Measurements from ENCODE around the gene CREB3L4.
"Not testable (repeated sequence)": the region's sequence is repeated elsewhere in the genome, so short reads cannot be mapped to it uniquely, and the experiment has no call there.

The CREB3L4 gene

DNA sequence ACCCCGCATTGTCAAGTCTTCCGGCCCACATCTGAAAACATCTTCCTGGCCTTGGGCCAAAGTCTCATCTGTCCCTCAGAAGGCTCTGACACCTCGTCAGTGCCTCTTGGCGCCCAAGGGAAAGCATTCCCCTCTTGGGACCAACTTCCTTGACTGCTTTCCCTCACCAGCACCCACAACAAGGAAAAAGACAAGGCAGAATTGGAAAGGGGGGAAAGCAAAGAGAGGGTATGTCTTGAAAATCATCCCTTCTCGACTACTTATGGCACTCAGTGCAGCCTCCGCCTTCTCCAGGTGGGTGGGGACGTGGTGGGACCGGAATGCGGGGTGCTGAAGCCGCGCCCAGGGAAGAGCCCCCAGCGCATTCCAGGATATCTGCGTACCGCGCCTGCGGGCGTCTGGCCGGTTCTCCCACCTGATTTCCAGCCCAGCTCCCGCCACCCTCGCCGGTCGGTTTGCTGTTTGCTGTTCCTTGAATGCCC is 3.8 kb upstream of the CREB3L4 start:
- Histone ChIP-seq H3K4me3 (ENCODE audit: low read length) (peak overlapping the region; percentile 89), H3K4me2 (ENCODE audit: low read length) (peak overlapping the region; percentile 93), H3K9ac (ENCODE audit: low read depth, low read length) (peak overlapping the region; percentile 92), H3K9me3 (replicated peaks; ENCODE audit: low read length) (no peaks in the 10 kb centered on the region), H3K36me3 (ENCODE audit: insufficient read depth, low read length) (peaks cover 11% of the 10 kb centered on the region), H3K27me3 (ENCODE audit: control insufficient read depth, insufficient read depth, low read length) (no peaks in the 10 kb centered on the region), H3K4me1 (ENCODE audit: control insufficient read depth, insufficient read depth, low read length) (peaks cover 45% of the 10 kb centered on the region)

DNA sequence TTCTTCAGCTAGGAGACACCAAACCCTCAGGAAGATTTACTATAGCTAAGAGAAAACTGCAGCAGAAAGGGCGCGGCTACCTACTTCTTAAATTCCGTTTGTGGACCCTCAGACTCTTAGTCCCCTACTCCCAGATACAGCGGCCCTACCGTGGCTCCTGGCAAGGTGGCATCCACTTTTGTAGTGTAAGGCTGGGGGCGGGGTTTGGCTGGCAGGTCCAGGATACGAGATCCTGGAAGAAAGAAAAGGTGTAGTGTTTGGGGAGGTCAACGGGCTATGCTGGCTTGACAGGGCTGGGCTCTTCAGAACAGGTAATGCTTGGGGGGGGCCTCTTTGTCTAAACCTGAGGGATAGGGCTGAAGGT is 280 bp downstream of the CREB3L4 start:
- Histone ChIP-seq H3K9ac (ENCODE audit: low read depth, low read length) (peak overlapping the region; percentile 66), H3K4me3 (ENCODE audit: low read length) (peak overlapping the region; percentile 79), H3K4me1 (ENCODE audit: control insufficient read depth, insufficient read depth, low read length) (peaks cover 25% of the 10 kb centered on the region)

DNA sequence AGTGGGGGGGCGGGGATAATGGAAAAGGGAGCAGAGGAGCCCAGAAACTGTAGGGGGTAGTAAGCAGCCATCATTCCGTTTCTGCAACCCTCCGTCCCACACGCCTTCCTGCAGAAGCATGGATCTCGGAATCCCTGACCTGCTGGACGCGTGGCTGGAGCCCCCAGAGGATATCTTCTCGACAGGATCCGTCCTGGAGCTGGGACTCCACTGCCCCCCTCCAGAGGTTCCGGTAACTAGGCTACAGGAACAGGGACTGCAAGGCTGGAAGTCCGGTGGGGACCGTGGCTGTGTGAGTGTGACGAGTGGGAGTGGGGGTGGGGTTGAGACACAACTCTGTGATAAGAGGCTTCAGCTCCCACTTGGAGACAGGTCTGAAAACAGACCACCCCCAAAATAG is 706 bp downstream of the CREB3L4 start:
- Histone ChIP-seq H3K4me3 (ENCODE audit: low read length) (peak overlapping the region; percentile 79), H3K27me3 (ENCODE audit: control insufficient read depth, insufficient read depth, low read length) (no peaks in the 10 kb centered on the region), H3K36me3 (ENCODE audit: insufficient read depth, low read length) (peaks cover 4% of the 10 kb centered on the region), H3K4me1 (ENCODE audit: control insufficient read depth, insufficient read depth, low read length) (peaks cover 24% of the 10 kb centered on the region), H3K4me2 (ENCODE audit: low read length) (peak overlapping the region; percentile 86), H3K9me3 (replicated peaks; ENCODE audit: low read length) (no peaks in the 10 kb centered on the region), H3K9ac (ENCODE audit: low read depth, low read length) (peak overlapping the region; percentile 66)

More for the DNA sequence above, 280 bp downstream of the CREB3L4 start:
- no peaks in the 10 kb centered on the region for H3K9me3 ChIP-seq (replicated peaks; ENCODE audit: low read length)
- H3K4me2 ChIP-seq (ENCODE audit: low read length), result peak overlapping the region; percentile 86
- no peaks in the 10 kb centered on the region for H3K27me3 ChIP-seq (ENCODE audit: control insufficient read depth, insufficient read depth, low read length)
- peaks cover 3% of the 10 kb centered on the region for H3K36me3 ChIP-seq (ENCODE audit: insufficient read depth, low read length)

DNA sequence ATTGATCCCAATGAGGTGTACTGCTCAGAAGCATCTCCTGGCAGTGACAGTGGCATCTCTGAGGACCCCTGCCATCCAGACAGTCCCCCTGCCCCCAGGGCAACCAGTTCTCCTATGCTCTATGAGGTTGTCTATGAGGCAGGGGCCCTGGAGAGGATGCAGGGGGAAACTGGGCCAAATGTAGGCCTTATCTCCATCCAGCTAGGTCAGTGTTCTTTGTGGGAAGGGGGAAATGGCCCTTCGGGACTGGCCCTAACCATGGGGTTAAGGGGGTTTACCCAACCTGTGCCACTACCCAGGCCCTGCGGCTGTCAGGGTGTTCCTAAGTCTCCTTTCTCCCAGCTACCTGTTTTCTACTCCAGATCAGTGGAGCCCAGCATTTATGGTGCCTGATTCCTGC is 1.3 kb downstream of the CREB3L4 start:
- H3K27me3 ChIP-seq (ENCODE audit: control insufficient read depth, insufficient read depth, low read length), result no peaks in the 10 kb centered on the region
- H3K9ac ChIP-seq (ENCODE audit: low read depth, low read length), result no peak overlapping the region
- H3K4me3 ChIP-seq (ENCODE audit: low read length), result no peak overlapping the region
- peak overlapping the region; percentile 86 for H3K4me2 ChIP-seq (ENCODE audit: low read length)
- H3K4me1 ChIP-seq (ENCODE audit: control insufficient read depth, insufficient read depth, low read length), result peaks cover 21% of the 10 kb centered on the region
- no peaks in the 10 kb centered on the region for H3K9me3 ChIP-seq (replicated peaks; ENCODE audit: low read length)
- peaks cover 10% of the 10 kb centered on the region for H3K36me3 ChIP-seq (ENCODE audit: insufficient read depth, low read length)

DNA sequence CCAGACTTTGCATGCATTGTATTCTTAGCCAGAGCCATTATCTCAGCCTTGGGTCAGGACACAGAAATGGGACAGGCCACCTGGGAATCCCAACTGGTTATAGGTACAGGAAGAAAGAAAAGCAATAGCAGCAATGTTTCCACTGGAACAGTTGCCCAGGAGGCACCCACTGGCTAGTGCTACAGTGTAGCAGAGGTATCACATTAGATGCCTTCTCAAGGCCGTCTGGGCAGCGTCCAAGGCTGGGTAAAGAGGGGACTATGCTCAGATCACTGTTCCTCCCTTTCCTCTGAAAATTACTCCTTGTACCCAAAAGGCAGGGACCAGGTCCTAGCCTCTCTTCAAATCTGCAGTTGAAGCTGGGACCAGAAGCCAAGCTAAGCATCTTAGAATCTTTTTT is 2.6 kb downstream of the CREB3L4 start:
- Histone ChIP-seq H3K4me3 (ENCODE audit: low read length) (no peak overlapping the region), H3K36me3 (ENCODE audit: insufficient read depth, low read length) (peaks cover 21% of the 10 kb centered on the region), H3K9ac (ENCODE audit: low read depth, low read length) (no peak overlapping the region), H3K4me2 (ENCODE audit: low read length) (no peak overlapping the region), H3K4me1 (ENCODE audit: control insufficient read depth, insufficient read depth, low read length) (peaks cover 16% of the 10 kb centered on the region), H3K27me3 (ENCODE audit: control insufficient read depth, insufficient read depth, low read length) (no peaks in the 10 kb centered on the region), H3K9me3 (replicated peaks; ENCODE audit: low read length) (no peaks in the 10 kb centered on the region)

DNA sequence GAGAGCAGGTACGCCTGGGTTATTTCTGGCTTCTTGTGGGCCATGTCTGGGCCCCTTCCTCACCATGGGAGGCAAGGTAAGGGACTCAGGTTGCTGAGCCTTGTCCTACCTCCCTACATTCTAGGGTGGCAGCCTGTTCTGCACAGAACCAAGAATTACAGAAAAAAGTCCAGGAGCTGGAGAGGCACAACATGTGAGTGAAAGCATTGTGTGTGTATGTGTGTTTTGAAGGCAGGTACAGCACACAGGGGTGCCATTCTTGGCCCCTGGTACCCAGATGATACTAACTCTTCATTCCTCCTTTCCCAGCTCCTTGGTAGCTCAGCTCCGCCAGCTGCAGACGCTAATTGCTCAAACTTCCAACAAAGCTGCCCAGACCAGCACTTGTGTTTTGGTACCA is 5.4 kb downstream of the CREB3L4 start:
- peaks cover 26% of the 10 kb centered on the region for H3K36me3 ChIP-seq (ENCODE audit: insufficient read depth, low read length)
- H3K9me3 ChIP-seq (replicated peaks; ENCODE audit: low read length), result no peaks in the 10 kb centered on the region
- H3K27me3 ChIP-seq (ENCODE audit: control insufficient read depth, insufficient read depth, low read length), result no peaks in the 10 kb centered on the region
- peaks cover 17% of the 10 kb centered on the region for H3K4me1 ChIP-seq (ENCODE audit: control insufficient read depth, insufficient read depth, low read length)
- no peak overlapping the region for H3K4me3 ChIP-seq (ENCODE audit: low read length)
- H3K9ac ChIP-seq (ENCODE audit: low read depth, low read length), result no peak overlapping the region
- no peak overlapping the region for H3K4me2 ChIP-seq (ENCODE audit: low read length)

DNA sequence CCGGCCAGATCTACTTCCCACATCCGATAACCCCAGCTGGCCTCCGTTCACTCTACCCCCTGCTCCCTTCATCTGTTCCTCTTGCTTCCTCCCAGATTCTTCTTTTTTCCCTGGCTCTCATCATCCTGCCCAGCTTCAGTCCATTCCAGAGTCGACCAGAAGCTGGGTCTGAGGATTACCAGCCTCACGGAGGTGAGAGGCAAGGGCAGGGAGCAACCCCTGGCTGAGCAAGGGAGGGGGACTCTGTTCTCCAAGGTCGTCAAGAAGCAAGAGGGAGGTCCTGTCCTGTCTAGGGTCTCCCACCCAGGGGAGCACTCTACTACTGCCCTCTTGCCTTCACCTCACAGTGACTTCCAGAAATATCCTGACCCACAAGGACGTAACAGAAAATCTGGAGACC is 5.8 kb downstream of the CREB3L4 start:
- no peak overlapping the region for H3K4me2 ChIP-seq (ENCODE audit: low read length)
- H3K4me3 ChIP-seq (ENCODE audit: low read length), result no peak overlapping the region
- H3K9ac ChIP-seq (ENCODE audit: low read depth, low read length), result no peak overlapping the region
- peaks cover 26% of the 10 kb centered on the region for H3K36me3 ChIP-seq (ENCODE audit: insufficient read depth, low read length)
- H3K27me3 ChIP-seq (ENCODE audit: control insufficient read depth, insufficient read depth, low read length), result no peaks in the 10 kb centered on the region
- H3K9me3 ChIP-seq (replicated peaks; ENCODE audit: low read length), result no peaks in the 10 kb centered on the region
- peaks cover 15% of the 10 kb centered on the region for H3K4me1 ChIP-seq (ENCODE audit: control insufficient read depth, insufficient read depth, low read length)

DNA sequence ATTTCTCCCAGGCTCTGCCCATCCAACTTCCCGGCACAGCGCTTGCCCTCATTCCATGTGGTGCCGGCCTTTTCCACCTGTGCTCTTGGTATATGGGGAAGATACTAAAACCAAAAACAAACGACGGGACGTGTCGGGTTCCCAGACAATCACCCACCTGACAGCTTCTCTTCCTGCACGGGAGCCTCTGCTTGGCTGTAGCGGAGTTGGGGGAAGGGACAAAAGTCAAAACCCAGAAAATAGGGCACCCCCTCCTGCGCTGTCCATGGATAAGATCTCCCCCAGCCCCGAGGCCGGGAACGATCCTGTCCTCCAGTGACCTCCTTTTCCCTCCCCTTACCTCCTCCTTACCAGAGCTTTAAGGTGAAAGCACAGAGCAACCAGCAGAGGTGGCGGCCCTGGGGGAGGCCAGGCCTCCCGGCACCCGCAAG is 9.1 kb downstream of the CREB3L4 start:
- Histone ChIP-seq H3K27me3 (ENCODE audit: control insufficient read depth, insufficient read depth, low read length) (no peaks in the 10 kb centered on the region), H3K9me3 (replicated peaks; ENCODE audit: low read length) (no peaks in the 10 kb centered on the region), H3K4me3 (ENCODE audit: low read length) (peak overlapping the region; percentile 87), H3K4me1 (ENCODE audit: control insufficient read depth, insufficient read depth, low read length) (peaks cover 15% of the 10 kb centered on the region), H3K9ac (ENCODE audit: low read depth, low read length) (peak overlapping the region; percentile 92), H3K36me3 (ENCODE audit: insufficient read depth, low read length) (peaks cover 39% of the 10 kb centered on the region), H3K4me2 (ENCODE audit: low read length) (peak overlapping the region; percentile 91)

DNA sequence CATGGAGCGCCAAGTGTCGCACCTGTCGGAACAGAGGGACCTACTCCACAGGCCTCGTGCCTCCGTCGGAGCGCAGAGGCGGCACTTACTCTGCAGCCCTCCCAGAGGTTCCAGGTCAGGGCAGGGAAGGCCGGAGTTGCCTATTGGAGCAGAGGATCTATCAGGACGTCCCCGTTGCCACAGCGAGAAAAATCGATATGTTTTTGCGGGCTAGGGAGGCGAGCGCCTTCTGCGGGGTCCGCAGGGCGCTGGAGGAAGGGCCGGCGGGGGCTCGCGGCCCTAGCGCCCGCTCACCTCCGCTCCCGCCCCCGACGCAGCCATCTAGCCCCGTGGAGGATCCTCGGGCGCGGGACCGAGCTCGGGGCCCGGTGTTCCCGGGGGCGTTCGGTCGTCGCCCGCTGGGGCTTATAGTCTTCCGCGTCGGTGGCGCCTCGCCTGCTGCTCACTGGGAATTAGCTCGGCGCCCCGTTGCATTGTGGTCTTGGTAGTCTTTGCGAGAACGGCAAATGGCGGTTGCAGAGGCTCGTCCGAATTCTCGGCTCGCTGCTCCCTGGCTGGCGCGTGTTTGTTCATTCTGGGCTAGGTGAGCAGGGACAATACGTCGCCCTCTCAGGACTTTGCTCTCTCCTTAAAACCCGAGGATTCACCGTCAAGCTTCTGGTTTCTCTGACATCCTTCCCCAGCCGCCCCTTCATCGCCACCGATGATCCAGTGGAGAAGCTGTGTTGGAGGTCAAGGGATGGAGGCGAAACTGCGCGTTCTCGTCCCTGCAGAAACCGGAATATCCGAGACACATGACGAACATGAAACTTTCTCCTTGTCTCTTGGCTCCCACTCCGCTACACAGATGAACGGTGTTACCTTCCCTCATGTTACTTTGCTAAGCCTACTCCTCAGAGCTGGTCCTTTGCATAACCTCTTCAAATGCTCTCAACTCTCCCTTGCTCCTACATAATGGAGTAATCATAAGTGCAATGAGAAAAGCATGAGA is 9.8 kb downstream of the CREB3L4 start, which contains the start of gene JTB:
JTB (minus strand) TSS at position 425 of the 991 bp plus-strand sequence; CDS start at position 3, 422 bp downstream.
- peak within 1 kb of the TSS; percentile 92 for H3K9ac ChIP-seq (ENCODE audit: low read depth, low read length)
- H3K4me1 ChIP-seq (ENCODE audit: control insufficient read depth, insufficient read depth, low read length), result peaks cover 15% of the 10 kb centered on the region
- peaks cover 43% of the 10 kb centered on the region for H3K36me3 ChIP-seq (ENCODE audit: insufficient read depth, low read length)
- peak within 1 kb of the TSS; percentile 87 for H3K4me3 ChIP-seq (ENCODE audit: low read length)
- H3K4me2 ChIP-seq (ENCODE audit: low read length), result peak within 1 kb of the TSS; percentile 91
- H3K27me3 ChIP-seq (ENCODE audit: control insufficient read depth, insufficient read depth, low read length), result no peaks in the 10 kb centered on the region
- H3K9me3 ChIP-seq (replicated peaks; ENCODE audit: low read length), result no peaks in the 10 kb centered on the region

DNA sequence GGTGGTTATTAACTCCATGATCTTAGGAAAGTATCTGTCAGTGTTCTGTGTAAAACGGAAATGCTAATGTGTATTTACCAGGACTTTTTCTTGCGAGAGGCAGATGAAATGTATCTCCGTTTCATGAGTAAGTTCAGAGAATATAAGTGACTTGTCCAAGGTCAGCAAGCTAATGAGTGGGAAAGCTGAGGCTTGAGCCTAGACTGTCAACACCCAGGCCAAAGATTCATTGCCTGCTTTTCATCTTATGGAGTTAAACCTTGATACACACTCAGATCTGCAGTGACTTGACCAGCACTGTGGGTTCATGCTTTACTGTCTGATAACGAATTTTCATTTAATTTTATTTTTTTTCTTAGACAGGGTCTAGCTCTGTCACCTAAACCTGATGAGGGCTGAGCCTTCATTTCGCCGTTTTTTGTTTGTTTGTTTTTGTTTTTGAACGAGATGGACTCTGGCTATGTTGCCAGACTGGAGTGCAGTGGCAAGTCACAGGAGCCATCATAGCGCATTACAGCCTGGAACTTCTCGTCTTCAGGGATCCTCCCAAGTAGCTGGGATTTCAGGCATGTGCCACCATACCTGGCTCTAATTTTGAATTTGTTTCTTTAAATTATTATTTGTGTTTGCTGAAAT is 10.7 kb downstream of the CREB3L4 start:
- peaks cover 45% of the 10 kb centered on the region for H3K36me3 ChIP-seq (ENCODE audit: insufficient read depth, low read length)
- H3K4me3 ChIP-seq (ENCODE audit: low read length), result peak overlapping the region; percentile 87
- H3K9ac ChIP-seq (ENCODE audit: low read depth, low read length), result peak overlapping the region; percentile 92
- H3K27me3 ChIP-seq (ENCODE audit: control insufficient read depth, insufficient read depth, low read length), result no peaks in the 10 kb centered on the region
- no peaks in the 10 kb centered on the region for H3K9me3 ChIP-seq (replicated peaks; ENCODE audit: low read length)
- peaks cover 15% of the 10 kb centered on the region for H3K4me1 ChIP-seq (ENCODE audit: control insufficient read depth, insufficient read depth, low read length)
- peak overlapping the region; percentile 91 for H3K4me2 ChIP-seq (ENCODE audit: low read length)

DNA sequence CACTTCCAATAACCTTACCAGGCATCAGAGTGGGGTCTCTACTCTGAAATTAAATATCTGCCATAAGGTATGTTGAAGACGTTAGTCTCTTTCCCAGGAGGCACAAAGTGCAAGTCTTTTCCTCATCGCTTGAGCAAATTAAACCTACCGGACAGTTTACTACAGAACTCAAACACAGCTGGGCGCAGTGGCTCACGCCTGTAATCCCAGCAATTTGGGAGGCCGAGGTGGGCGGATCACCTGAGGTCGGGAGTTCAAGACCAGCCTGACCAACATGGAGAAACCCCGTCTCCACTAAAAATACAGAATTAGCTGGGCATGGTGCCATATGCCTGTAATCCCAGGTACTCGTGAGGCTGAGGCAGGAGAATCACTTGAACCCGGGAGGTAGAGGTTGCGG is 11.4 kb downstream of the CREB3L4 start:
- not testable (repeated sequence) for H3K9ac ChIP-seq (ENCODE audit: low read depth, low read length); H3K27me3 ChIP-seq (ENCODE audit: control insufficient read depth, insufficient read depth, low read length); H3K9me3 ChIP-seq (replicated peaks; ENCODE audit: low read length); H3K4me2 ChIP-seq (ENCODE audit: low read length); H3K4me3 ChIP-seq (ENCODE audit: low read length)
- Histone ChIP-seq H3K36me3 (ENCODE audit: insufficient read depth, low read length) (peaks cover 43% of the 10 kb centered on the region), H3K4me1 (ENCODE audit: control insufficient read depth, insufficient read depth, low read length) (peaks cover 16% of the 10 kb centered on the region)

All from skeletal muscle satellite cell (primary cell).